Kidney (tissue), 14 donors: Measurements from ENCODE around the gene SMIM20. TPM values are rescaled to one million over a fixed set of nuclear protein-coding genes. Genes with fewer than 3 reads are reported as not detected.

Experiments
- DNase-seq, 5 donors: peaks; one replicate each; pipeline ENCODE4 v3.0.0-alpha.2; 2013 to 2020
- FAIRE-seq: peaks from 2 replicates; lab custom pipeline; 2012; peaks lifted over from hg19 to GRCh38; lab: Jason Lieb, UNC
- H3K27ac ChIP-seq, 2 donors: one replicate each; pipeline ENCODE4 v1.7.0; 2013; ENCODE audit warnings: low read depth in 2 of 2, low read length in 2 of 2, inconsistent platforms in 1 of 2
- H3K27me3 ChIP-seq: one replicate; pipeline ENCODE4 v1.7.1; 2013; ENCODE audit warnings: low read length, inconsistent platforms; ENCODE audit not compliant: control insufficient read depth, insufficient read depth
- H3K36me3 ChIP-seq, 3 donors: one replicate each; pipeline versions ENCODE4 v1.7.0 to v1.7.1; 2013; ENCODE audit warnings: low read length in 3 of 3, control low read depth in 1 of 3, inconsistent platforms in 1 of 3; ENCODE audit not compliant: insufficient read depth in 3 of 3, control insufficient read depth in 2 of 3
- H3K4me1 ChIP-seq, 3 donors: one replicate each; pipeline versions ENCODE4 v1.7.0 to v1.7.1; 2013; ENCODE audit warnings: low read length in 3 of 3, inconsistent platforms in 1 of 3, low read depth in 1 of 3; ENCODE audit not compliant: control insufficient read depth in 2 of 3, insufficient read depth in 2 of 3
- H3K4me3 ChIP-seq, 3 donors: one replicate each; pipeline versions ENCODE4 v1.7.0 to v1.8.1; 2013; ENCODE audit warnings: low read length in 3 of 3, control low read depth in 1 of 3, inconsistent platforms in 1 of 3
- H3K9ac ChIP-seq, 3 donors: one replicate each; pipeline versions ENCODE4 v1.7.0 to v1.7.1; 2013; ENCODE audit warnings: low read length in 3 of 3, control low read depth in 1 of 3, inconsistent platforms in 1 of 3
- H3K9me3 ChIP-seq, 3 donors: one replicate each; pipeline versions ENCODE4 v1.7.0 to v1.7.1; 2013; ENCODE audit warnings: low read length in 3 of 3, control low read depth in 1 of 3, inconsistent platforms in 1 of 3; ENCODE audit not compliant: control insufficient read depth in 2 of 3, insufficient read depth in 1 of 3
- CTCF ChIP-seq: IDR thresholded peaks from 3 replicates; pipeline ENCODE4 v1.5.1; 2012; ENCODE audit warnings: mild to moderate bottlenecking, moderate library complexity, borderline replicate concordance; ENCODE audit not compliant: insufficient read depth; ENCODE audit errors: extremely low read depth
- intact Hi-C: fragments of 100-400 bp; cut with DNase I; formaldehyde crosslinking; loops from one replicate; pipeline ENCODE4 v1.11.1; 2022
- polyA plus RNA-seq: library from polyadenylated mRNA; stranded (reverse); fragments of 350-450 nt; fragmentation: Illumina TruSeq; extraction: RNeasy Lipid Tissue Mini Kit (QIAGEN cat#74804); gene quantifications from one replicate; pipeline ENCODE4 v1.2.3, GENCODE V29; 2014; ENCODE audit warnings: low read depth, low replicate concordance; ENCODE audit not compliant: insufficient read depth
- total RNA-seq: library from RNA; stranded (reverse); fragmentation: NEBNext Ultra II Directional; extraction: Animal tissue kit (Norgen Biotek cat#: 25700); gene quantifications from one replicate; pipeline ENCODE4 v1.2.1, GENCODE V29; 2021
- donor health status: control.
- donor health status: control.
- donor health status: control.
- donor health status: control.
- donor health status: control.
- donor health status: DM: yes; HTN: yes; CAD: no.
- donor health status: Normal renal cell carcinoma (clear cell type).

The SMIM20 gene
- total and polyA plus RNA-seq, 2 donors from 2014 or later, result 23.8 to 97.2 TPM

DNA sequence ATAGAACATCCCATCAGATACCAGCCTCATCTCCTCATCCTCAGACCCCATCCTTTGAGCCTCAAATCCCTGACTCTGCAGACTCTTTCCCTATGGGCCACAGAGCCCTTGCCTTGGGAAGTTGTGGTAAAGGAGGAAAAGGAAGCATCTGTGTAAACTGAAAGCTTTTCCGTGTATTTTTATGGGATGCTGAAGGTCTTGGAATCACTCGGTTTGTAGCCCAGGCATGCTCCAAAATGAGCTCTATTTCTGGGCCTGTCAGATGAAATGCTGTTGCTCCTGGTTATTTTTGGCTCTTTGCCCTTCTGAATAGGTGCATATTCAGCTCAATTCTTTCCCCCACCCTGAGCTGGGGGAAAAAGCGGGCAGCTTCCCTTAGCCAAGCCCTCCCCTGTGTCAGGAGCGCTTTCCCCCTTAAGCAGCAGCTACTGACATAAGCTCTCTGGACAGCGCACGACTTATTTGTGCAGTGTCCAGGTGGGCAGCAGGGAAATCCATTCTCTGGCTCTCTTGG is 46.2 kb upstream of the SMIM20 start:
- Histone ChIP-seq H3K27ac (no peak overlapping the region), H3K9ac (no peak overlapping the region), H3K36me3 (no peaks in the 10 kb centered on the region), H3K4me3 (no peak overlapping the region), H3K4me1 (no peaks in the 10 kb centered on the region), H3K27me3 (no peaks in the 10 kb centered on the region), H3K9me3 (no peaks in the 10 kb centered on the region)
- intact Hi-C loops, result no loop called here
- no peak for DNase-seq
- no peak for FAIRE-seq
- no peak for TF ChIP-seq CTCF

- H3K9ac ChIP-seq, result no peak overlapping the region
- H3K4me3 ChIP-seq, result no peak overlapping the region
- H3K4me1 ChIP-seq, result no peaks in the 10 kb centered on the region
- H3K9me3 ChIP-seq, result no peaks in the 10 kb centered on the region
- TF ChIP-seq CTCF, result no peak
- intact Hi-C loops, result no loop called here
- H3K36me3 ChIP-seq, result no peaks in the 10 kb centered on the region
- no peak overlapping the region for H3K27ac ChIP-seq
- no peaks in the 10 kb centered on the region for H3K27me3 ChIP-seq
- no peak for DNase-seq
- no peak for FAIRE-seq
Observed at GRCh38 chr4:25870081-25870480, 43.9 kb upstream of the SMIM20 start.

- no peak overlapping the region for H3K4me3 ChIP-seq
- no peaks in the 10 kb centered on the region for H3K4me1 ChIP-seq
- FAIRE-seq (no peak), DNase-seq (no peak)
- no peak for TF ChIP-seq CTCF
- intact Hi-C loops, result no loop called here
- H3K27me3 ChIP-seq, result no peaks in the 10 kb centered on the region
- no peak overlapping the region for H3K27ac ChIP-seq
- H3K36me3 ChIP-seq, result no peaks in the 10 kb centered on the region
- no peaks in the 10 kb centered on the region for H3K9me3 ChIP-seq
- no peak overlapping the region for H3K9ac ChIP-seq
Observed at GRCh38 chr4:25872851-25873631, 41.0 kb upstream of the SMIM20 start.
